ENCODE measurements around the gene CCDC134. TPM values are rescaled to one million over a fixed set of nuclear protein-coding genes. Genes with fewer than 3 reads are reported as not detected.

The CCDC134 gene
- total and polyA plus RNA-seq, 2 donors (not counting 3 experiments of a cell fraction or from before 2014, with no cell fraction given), result 4.5 to 8.4 TPM

DNA sequence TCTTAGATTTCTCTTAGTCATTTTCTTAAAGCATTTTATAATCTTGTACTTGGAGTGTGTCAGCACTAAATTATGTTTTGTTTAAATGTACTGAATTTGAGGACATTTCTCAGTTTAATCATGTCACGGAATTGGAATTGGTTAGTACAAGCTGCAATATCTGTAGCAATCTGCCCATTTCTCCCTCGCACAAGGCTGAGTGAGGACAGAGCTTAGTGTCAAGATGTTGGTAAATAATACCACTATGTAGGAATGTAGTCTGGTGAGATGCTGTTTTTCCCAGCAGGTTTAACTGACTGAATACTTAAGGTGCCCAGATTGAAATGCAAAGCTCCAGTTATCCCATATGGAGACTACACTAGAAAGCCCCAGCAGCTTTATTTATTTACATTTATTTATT, 63.0 kb downstream of the CCDC134 start:
- ChIA-PET CTCF (interaction anchor here (2.1 to 2.5 kb wide), 2 partner anchors 166 to 196 kb away, joined by 5 to 12 read pairs; no protein-coding TSS in a partner anchor), POLR2A (no interaction called here)
- Histone ChIP-seq H3K9me1 (replicated peaks; ENCODE audit: control insufficient read depth, extremely low read depth, insufficient read depth, low read length) (no peaks in the 10 kb centered on the region), H3K9ac (replicated peaks; ENCODE audit: extremely low read depth, insufficient read depth, low read length) (no peak overlapping the region), H3K4me2 (ENCODE audit: insufficient read depth, low read length) (no peak overlapping the region), H3K79me2 (ENCODE audit: control insufficient read depth, insufficient read depth, low read length) (peaks cover 72% of the 10 kb centered on the region), H3K27me3 (ENCODE audit: control insufficient read depth in 2 of 2, insufficient read depth in 2 of 2, low read length in 2 of 2) (no peaks in the 10 kb centered on the region), H3K9me3 (replicated peaks; ENCODE audit: control insufficient read depth, insufficient read depth, low read length) (no peaks in the 10 kb centered on the region), H2AFZ (ENCODE audit: low read depth, low read length) (no peak overlapping the region), H3K4me3 (replicated peaks in 1 of 3; ENCODE audit: insufficient read depth in 1 of 3, low read depth in 1 of 3, low read length in 3 of 3) (no peak overlapping the region), H3K36me3 (ENCODE audit: control insufficient read depth in 2 of 2, extremely low read depth in 1 of 2, insufficient read depth in 2 of 2, low read length in 2 of 2) (peaks cover 4 to 12% of the 10 kb centered on the region in 2 experiments), H4K20me1 (replicated peaks; ENCODE audit: control insufficient read depth, extremely low read depth, insufficient read depth, low read length) (peaks cover 1% of the 10 kb centered on the region), H3K4me1 (ENCODE audit: control insufficient read depth, extremely low read depth, insufficient read depth, low read length) (peaks cover 4% of the 10 kb centered on the region), H3K27ac (ENCODE audit: insufficient read depth, low read depth, low read length) (no peak overlapping the region)
- FAIRE-seq (no peak), DNase-seq (ENCODE audit: low read depth, low spot score) (no peak)
- intact Hi-C loops (cut with micrococcal nuclease) (no loop called here), dilution Hi-C loops (cut with MboI; ENCODE audit: extremely low pct_ligation_motif_present, low sequenced_read_pairs) (no loop called here)
- no TSS peak for BruUV-seq (replicated peaks)
- TF ChIP-seq, protein P1, sequence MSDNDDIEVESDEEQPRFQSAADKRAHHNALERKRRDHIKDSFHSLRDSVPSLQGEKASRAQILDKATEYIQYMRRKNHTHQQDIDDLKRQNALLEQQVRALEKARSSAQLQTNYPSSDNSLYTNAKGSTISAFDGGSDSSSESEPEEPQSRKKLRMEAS (IDR thresholded peaks at IDR 0.05; ENCODE audit: insufficient read depth, insufficient read length), result no peak
- TF ChIP-seq MYC (IDR thresholded peaks at IDR 0.05; ENCODE audit: low read depth, low read length), result no peak
- TF ChIP-seq POLR2AphosphoS5 (IDR thresholded peaks at IDR 0.05; ENCODE audit: insufficient read depth, low read depth, low read length), result no peak
- TF ChIP-seq JUN (IDR thresholded peaks at IDR 0.05; ENCODE audit: borderline replicate concordance, insufficient read depth, insufficient read length, low read depth), result no peak
- TF ChIP-seq POLR2A (IDR thresholded peaks at IDR 0.05; ENCODE audit: low read depth, low read length), result no peak
- TF ChIP-seq FOS (IDR thresholded peaks at IDR 0.05; ENCODE audit: borderline replicate concordance, insufficient read depth, low read length), result no peak
- TF ChIP-seq, protein P2, sequence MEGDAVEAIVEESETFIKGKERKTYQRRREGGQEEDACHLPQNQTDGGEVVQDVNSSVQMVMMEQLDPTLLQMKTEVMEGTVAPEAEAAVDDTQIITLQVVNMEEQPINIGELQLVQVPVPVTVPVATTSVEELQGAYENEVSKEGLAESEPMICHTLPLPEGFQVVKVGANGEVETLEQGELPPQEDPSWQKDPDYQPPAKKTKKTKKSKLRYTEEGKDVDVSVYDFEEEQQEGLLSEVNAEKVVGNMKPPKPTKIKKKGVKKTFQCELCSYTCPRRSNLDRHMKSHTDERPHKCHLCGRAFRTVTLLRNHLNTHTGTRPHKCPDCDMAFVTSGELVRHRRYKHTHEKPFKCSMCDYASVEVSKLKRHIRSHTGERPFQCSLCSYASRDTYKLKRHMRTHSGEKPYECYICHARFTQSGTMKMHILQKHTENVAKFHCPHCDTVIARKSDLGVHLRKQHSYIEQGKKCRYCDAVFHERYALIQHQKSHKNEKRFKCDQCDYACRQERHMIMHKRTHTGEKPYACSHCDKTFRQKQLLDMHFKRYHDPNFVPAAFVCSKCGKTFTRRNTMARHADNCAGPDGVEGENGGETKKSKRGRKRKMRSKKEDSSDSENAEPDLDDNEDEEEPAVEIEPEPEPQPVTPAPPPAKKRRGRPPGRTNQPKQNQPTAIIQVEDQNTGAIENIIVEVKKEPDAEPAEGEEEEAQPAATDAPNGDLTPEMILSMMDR (IDR thresholded peaks at IDR 0.05; ENCODE audit: extremely low read depth in 1 of 2, insufficient read depth in 1 of 2, low read depth in 1 of 2, low read length in 2 of 2), result no peak
- no peak for TF ChIP-seq EZH2 (IDR thresholded peaks at IDR 0.05; ENCODE audit: borderline replicate concordance, low read depth, low read length, severe bottlenecking)
- no peak for TF ChIP-seq GATA2 (IDR thresholded peaks at IDR 0.05; ENCODE audit: insufficient read depth, insufficient read length, low read depth, low read length)
